HCT116 (cell line): ENCODE measurements around the gene LEUTX. TPM values are rescaled to one million over a fixed set of nuclear protein-coding genes. Genes with fewer than 3 reads are reported as not detected.

ENCODE experiments used
- ATAC-seq: fragments of 200-7000 bp; cut with Tn5 transposase; 2 replicates; pipeline ENCODE4 v1.9.1; 2020; ENCODE audit warnings: mild to moderate bottlenecking, moderate library complexity
- BruUV-seq: library from RNA; stranded (reverse); fragments of 400-500 nt; replicated peaks from 2 replicates; lab custom pipeline; 2021; lab: Mats Ljungman, UMichigan
- CTCF ChIA-PET: fragments of 300-600 bp; sonication (Branson Sonifier 250); formaldehyde crosslinking; loops from one replicate; lab custom pipeline; 2021; ENCODE audit warnings: antibody characterized with exemption; lab: Charles Lee
- POLR2A ChIA-PET: fragments of 300-600, 350-600 bp; sonication (Branson Sonifier 250); formaldehyde crosslinking; loops from one replicate; lab custom pipeline; 2021; ENCODE audit warnings: antibody characterized with exemption; lab: Charles Lee
- RAD21 ChIA-PET, 2 experiments: fragments of 300-600 bp; sonication (Branson Sonifier 250); formaldehyde crosslinking; loops; one replicate each; lab custom pipeline; 2023; ENCODE audit warnings: low total read pairs in 2 of 2; ENCODE audit not compliant: uncharacterized antibody in 2 of 2, unreplicated experiment in 2 of 2, low non-redundant PET in 1 of 2; lab: Charles Lee
- DNase-seq: peaks from one replicate; pipeline ENCODE4 v3.0.0-alpha.2; 2010; ENCODE audit warnings: low read depth, low spot score
- H2AFZ ChIP-seq: fragments of 200-600 bp; shearing (Covaris generic), sonication (generic); 2 replicates; pipeline ENCODE4 v1.6.1; 2017; ENCODE audit warnings: low read depth, mixed run types, mixed read lengths, antibody characterized with exemption, low read length; ENCODE audit not compliant: poor library complexity, severe bottlenecking
- H3K27ac ChIP-seq: 2 replicates; pipeline ENCODE4 v1.5.1; 2012; ENCODE audit warnings: low read depth, low read length
- H3K27me3 ChIP-seq: fragments of 200-600 bp; sonication (generic); 2 replicates; pipeline ENCODE4 v1.6.1; 2016; ENCODE audit warnings: mixed run types, low read length, mixed read lengths; ENCODE audit not compliant: insufficient read depth
- H3K36me3 ChIP-seq, 2 experiments: fragments of 200-500 bp in 1 of 2; fragments of 200-600 bp in 1 of 2; sonication (Bioruptor generic) in 1 of 2; sonication (generic) in 1 of 2; 2 replicates each; pipeline versions ENCODE4 v1.5.1 to v1.6.1; 2014 to 2016; ENCODE audit warnings: low read length in 2 of 2, inconsistent platforms in 1 of 2, mixed read lengths in 1 of 2, mixed run types in 1 of 2; ENCODE audit not compliant: insufficient read depth in 2 of 2, control insufficient read depth in 1 of 2
- H3K4me1 ChIP-seq, 2 experiments: fragments of 200-600 bp in 1 of 2; sonication (generic) in 1 of 2; 2 replicates each; pipeline versions ENCODE4 v1.5.1 to v1.6.1; 2012 to 2017; ENCODE audit warnings: low read length in 2 of 2, inconsistent platforms in 1 of 2, mild to moderate bottlenecking in 1 of 2, mixed read lengths in 1 of 2, mixed run types in 1 of 2, moderate library complexity in 1 of 2; ENCODE audit not compliant: insufficient read depth in 2 of 2, control insufficient read depth in 1 of 2
- H3K4me2 ChIP-seq: fragments of 200-600 bp; sonication (generic); 2 replicates; pipeline ENCODE4 v1.6.1; 2017; ENCODE audit warnings: mixed run types, low read length, mixed read lengths
- H3K4me3 ChIP-seq, 2 experiments: fragments of 200-600 bp in 1 of 2; sonication (generic) in 1 of 2; replicated peaks in 1 of 2; 2 replicates each; pipeline ENCODE4 v1.5.1; 2011 to 2016; ENCODE audit warnings: low read length in 2 of 2, control low read depth in 1 of 2, low read depth in 1 of 2, mild to moderate bottlenecking in 1 of 2, mixed read lengths in 1 of 2, mixed run types in 1 of 2
- H3K79me2 ChIP-seq: fragments of 200-600 bp; sonication (generic); 2 replicates; pipeline ENCODE4 v1.6.1; 2017; ENCODE audit warnings: mild to moderate bottlenecking, mixed run types, low read length, moderate library complexity, mixed read lengths; ENCODE audit not compliant: insufficient read depth
- H3K9ac ChIP-seq: fragments of 200-600 bp; sonication (generic); 2 replicates; pipeline ENCODE4 v1.6.1; 2016; ENCODE audit warnings: low read length, mixed read lengths
- H3K9me2 ChIP-seq: fragments of 200-600 bp; sonication (generic), shearing (Covaris generic); 2 replicates; pipeline ENCODE4 v1.6.1; 2017; ENCODE audit warnings: mixed run types, mild to moderate bottlenecking, moderate library complexity; ENCODE audit not compliant: insufficient read depth
- H3K9me3 ChIP-seq, 2 experiments: fragments of 200-500 bp in 1 of 2; fragments of 200-600 bp in 1 of 2; sonication (Bioruptor generic) in 1 of 2; sonication (generic) in 1 of 2; 2 replicates each; pipeline ENCODE4 v1.6.1; 2014 to 2017; ENCODE audit warnings: low read length in 2 of 2, mixed read lengths in 2 of 2, inconsistent platforms in 1 of 2, low read depth in 1 of 2, mild to moderate bottlenecking in 1 of 2, mixed run types in 1 of 2, moderate library complexity in 1 of 2; ENCODE audit not compliant: control insufficient read depth in 1 of 2, insufficient read depth in 1 of 2
- H4K20me1 ChIP-seq: fragments of 200-600 bp; sonication (generic), shearing (Covaris generic); 2 replicates; pipeline ENCODE4 v1.6.1; 2017; ENCODE audit warnings: mixed run types, mild to moderate bottlenecking, moderate library complexity; ENCODE audit not compliant: insufficient read depth
- ATF3 ChIP-seq: IDR thresholded peaks from 2 replicates; pipeline ENCODE4 v1.6.1; 2012
- CBX3 ChIP-seq: IDR thresholded peaks from 2 replicates; pipeline ENCODE4 v1.6.1; 2012; ENCODE audit warnings: low read depth
- CTCF ChIP-seq, 3 experiments: fragments of 200-600 bp in 1 of 3; sonication (generic) in 1 of 3; IDR thresholded peaks in 2 of 3; conservative IDR thresholded peaks in 1 of 3; 2 replicates each; pipeline ENCODE4 v1.5.1; 2012 to 2017; ENCODE audit warnings: low read depth in 2 of 3, low read length in 2 of 3, antibody characterized with exemption in 1 of 3, borderline replicate concordance in 1 of 3, control low read depth in 1 of 3, mild to moderate bottlenecking in 1 of 3, mixed read lengths in 1 of 3, mixed run types in 1 of 3, moderate library complexity in 1 of 3; ENCODE audit not compliant: insufficient read depth in 1 of 3
- EGR1 ChIP-seq: IDR thresholded peaks from 2 replicates; pipeline ENCODE4 v1.6.1; 2012; ENCODE audit warnings: low read depth
- ELF1 ChIP-seq: IDR thresholded peaks from 2 replicates; pipeline ENCODE4 v1.6.1; 2012; ENCODE audit warnings: low read depth, borderline replicate concordance
- EZH2 ChIP-seq: fragments of 200-600 bp; sonication (generic); IDR thresholded peaks from 2 replicates; pipeline ENCODE4 v1.6.1; 2017; ENCODE audit warnings: antibody characterized with exemption, mixed run types
- FOSL1 ChIP-seq: IDR thresholded peaks from 2 replicates; pipeline ENCODE4 v1.6.1; 2012; ENCODE audit warnings: low read depth
- POLR2A ChIP-seq: IDR thresholded peaks from 2 replicates; pipeline ENCODE4 v1.7.0; 2011; ENCODE audit warnings: borderline replicate concordance; ENCODE audit not compliant: insufficient read depth, insufficient read length; ENCODE audit errors: extremely low read depth
- RAD21 ChIP-seq: IDR thresholded peaks from 2 replicates; pipeline ENCODE4 v1.6.1; 2012; ENCODE audit warnings: low read depth, mild to moderate bottlenecking
- REST ChIP-seq: IDR thresholded peaks from 2 replicates; pipeline ENCODE4 v1.6.1; 2012; ENCODE audit warnings: low read depth
- ZNF274 ChIP-seq: fragments of 200-500 bp; sonication (Bioruptor generic); IDR thresholded peaks from 2 replicates; pipeline ENCODE4 v1.6.1; 2014; ENCODE audit warnings: mild to moderate bottlenecking, low read depth, low read length, inconsistent platforms
- intact Hi-C: fragments of 100-400 bp; cut with micrococcal nuclease; formaldehyde crosslinking; loops from 2 replicates; pipeline ENCODE4 v1.10.0; 2022
- total RNA-seq: library from RNA; stranded (reverse); gene quantifications from one replicate; pipeline ENCODE4 v1.2.1, GENCODE V29; 2021; ENCODE audit not compliant: unreplicated experiment
- TF ChIP-seq, protein P1 (sequence below): IDR thresholded peaks from 2 replicates; pipeline ENCODE4 v1.6.1; 2012

LEUTX gene
- total RNA-seq, 1 experiment from 2014 or later = not detected

- TF ChIP-seq CTCF (IDR thresholded peaks at IDR 0.05 in 2 of 3, conservative IDR thresholded peaks at IDR 0.05 in 1 of 3; ENCODE audit: borderline replicate concordance in 1 of 3, insufficient read depth in 1 of 3, low read depth in 2 of 3, low read length in 2 of 3) = no peak
Observed at GRCh38 chr19:39819786-39820185, 41.1 kb downstream of the LEUTX start (continued).

DNA sequence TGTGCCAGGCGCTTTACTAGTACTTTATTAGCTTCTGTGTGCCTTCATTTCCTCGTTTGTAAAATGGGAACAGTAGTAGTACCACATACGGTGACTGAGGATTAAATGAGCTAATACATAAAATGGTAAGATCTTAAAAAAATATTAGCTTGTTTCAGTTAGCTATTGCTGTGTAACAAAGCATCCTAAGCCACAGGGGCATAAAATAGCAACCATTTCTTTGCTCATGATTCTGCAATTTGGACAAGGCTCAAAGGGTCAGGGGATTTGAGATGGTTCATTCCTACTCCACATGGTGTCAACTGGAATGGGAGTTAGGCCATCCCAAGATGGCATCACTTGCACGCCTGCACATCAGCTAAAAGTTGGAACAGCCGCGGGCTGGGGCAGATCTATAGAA is 42.0 kb downstream of the LEUTX start:
- RAD21 ChIA-PET = no interaction called here
- H3K9ac ChIP-seq = no peak overlapping the region
- no TSS peak for BruUV-seq
- H3K79me2 ChIP-seq = no peaks in the 10 kb centered on the region
- H3K27ac ChIP-seq = no peak overlapping the region
- H3K4me3 ChIP-seq = no peak overlapping the region
- TF ChIP-seq ATF3 (no peak), ELF1 (no peak)
- TF ChIP-seq, protein P1, sequence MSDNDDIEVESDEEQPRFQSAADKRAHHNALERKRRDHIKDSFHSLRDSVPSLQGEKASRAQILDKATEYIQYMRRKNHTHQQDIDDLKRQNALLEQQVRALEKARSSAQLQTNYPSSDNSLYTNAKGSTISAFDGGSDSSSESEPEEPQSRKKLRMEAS = no peak
- H3K9me3 ChIP-seq = no peaks in the 10 kb centered on the region
- H3K36me3 ChIP-seq = peaks cover 0 to 4% of the 10 kb centered on the region in 2 experiments; a peak in 1 of 4 replicates
- H2AFZ ChIP-seq = no peak overlapping the region
- intact Hi-C loops = no loop called here
- no peaks in the 10 kb centered on the region for H3K27me3 ChIP-seq
- no peak overlapping the region for H3K4me2 ChIP-seq
- CTCF ChIA-PET = no interaction called here
- no peaks in the 10 kb centered on the region for H4K20me1 ChIP-seq
- no peak for ATAC-seq
- no peaks in the 10 kb centered on the region for H3K4me1 ChIP-seq
- POLR2A ChIA-PET = no interaction called here
- no peaks in the 10 kb centered on the region for H3K9me2 ChIP-seq
- no peak for DNase-seq

- Histone ChIP-seq H4K20me1 (no peaks in the 10 kb centered on the region), H3K4me1 (no peaks in the 10 kb centered on the region), H3K4me2 (no peak overlapping the region), H3K27ac (no peak overlapping the region), H3K27me3 (no peaks in the 10 kb centered on the region), H3K9me3 (no peaks in the 10 kb centered on the region), H3K9me2 (no peaks in the 10 kb centered on the region), H3K4me3 (no peak overlapping the region), H3K9ac (no peak overlapping the region), H2AFZ (no peak overlapping the region), H3K79me2 (no peaks in the 10 kb centered on the region), H3K36me3 (peaks cover 12 to 25% of the 10 kb centered on the region in 2 experiments; a peak in 3 of 4 replicates)
- DNase-seq = no peak
- intact Hi-C loops = no loop called here
- RAD21 ChIA-PET = no interaction called here
- no TSS peak for BruUV-seq
- POLR2A ChIA-PET = no interaction called here
- no peak for ATAC-seq
- CTCF ChIA-PET = no interaction called here
- TF ChIP-seq FOSL1 (no peak), POLR2A (no peak), CBX3 (no peak), EZH2 (no peak), EGR1 (no peak), ZNF274 (no peak), RAD21 (no peak), ATF3 (no peak), REST (no peak)
Observed at GRCh38 chr19:39823686-39824085, 45.0 kb downstream of the LEUTX start.
